ENCODE measurements around the gene ATP5MG. TPM values are rescaled to one million over a fixed set of nuclear protein-coding genes. Genes with fewer than 3 reads are reported as not detected.

ATP5MG gene
- total and polyA plus RNA-seq, 2 of the 8 experiments (the other 6 are each of a cell fraction or from before 2014, with no cell fraction given) = 237 to 464 TPM

GRCh38 chr11:118415739-118416068 lies 14.3 kb downstream of the ATP5MG start:
- H3K4me2 ChIP-seq (ENCODE audit: insufficient read depth in 1 of 2, low read depth in 2 of 2, low read length in 2 of 2) = peak overlapping the region in 1 of 2 experiments; percentile 10; a peak in 2 of 4 replicates
- ChIA-PET POLR2A (ENCODE audit: partially characterized antibody) (interaction anchor here (0.7 to 1.7 kb wide), 7 partner anchors 10 to 115 kb away, joined by 3 to 16 read pairs (median 3); partner anchors contain the start of genes KMT2A and TMEM25), CTCF (ENCODE audit: partially characterized antibody) (interaction anchor here (1.4 to 1.5 kb wide), 2 partner anchors 9 to 13 kb away, joined by 5 to 6 read pairs; partner anchors contain the start of gene ATP5MG)
- H3K9me3 ChIP-seq (ENCODE audit: insufficient read depth in 2 of 2, low read depth in 1 of 2, low read length in 1 of 2) = no peaks in the 10 kb centered on the region
- no peaks in the 10 kb centered on the region for H4K20me1 ChIP-seq (replicated peaks in 1 of 2; ENCODE audit: control insufficient read depth in 1 of 2, insufficient read depth in 2 of 2, low read length in 2 of 2)
- no peak overlapping the region for H4K8ac ChIP-seq (ENCODE audit: extremely low read depth, insufficient read depth, low read length)
- peak overlapping the region; percentile 36; the same call in 1 of the 2 replicates for H2BK5ac ChIP-seq (ENCODE audit: low read depth, low read length)
- H3K18ac ChIP-seq (ENCODE audit: extremely low read depth, low read length) = no peak overlapping the region
- no peak overlapping the region for H3K4ac ChIP-seq (replicated peaks; ENCODE audit: insufficient read length, low read depth, low read length)
- peaks cover 0 to 4% (median 2%) of the 10 kb centered on the region in 4 experiments; a peak in 3 of 7 replicates for H3K4me1 ChIP-seq (replicated peaks in 1 of 4; ENCODE audit: control insufficient read depth in 3 of 4, insufficient read depth in 4 of 4, low read length in 3 of 4)
- H4K91ac ChIP-seq (replicated peaks; ENCODE audit: insufficient read length, low read length) = no peak overlapping the region
- H3K79me1 ChIP-seq (ENCODE audit: low read depth, low read length) = no peaks in the 10 kb centered on the region
- H3K4me3 ChIP-seq (ENCODE audit: extremely low read depth in 1 of 4, insufficient read depth in 2 of 4, low read depth in 3 of 4, low read length in 4 of 4) = peak overlapping the region in 1 of 4 experiments; percentile 14; a peak in 1 of 8 replicates
- H3K27ac ChIP-seq (ENCODE audit: low read depth, low read length) = 0 out of 2 replicates have a peak overlapping the region, but pooled peaks have one; percentile 17
- no peak overlapping the region for H3K14ac ChIP-seq (ENCODE audit: insufficient read length)
- no peak overlapping the region for H3K56ac ChIP-seq (replicated peaks; ENCODE audit: insufficient read length, low read depth, low read length)
- H2BK120ac ChIP-seq (replicated peaks; ENCODE audit: low read depth, low read length) = no peak overlapping the region
- DNase-seq (ENCODE audit: low read depth in 1 of 2, low spot score in 2 of 2) = peak in 1 of 2 experiments; percentile 49
- H2BK20ac ChIP-seq (ENCODE audit: low read length) = no peak overlapping the region
- no peaks in the 10 kb centered on the region for H3K79me2 ChIP-seq (ENCODE audit: control insufficient read depth in 1 of 2, insufficient read depth in 2 of 2, low read length in 2 of 2)
- no peak overlapping the region for H3K23ac ChIP-seq (ENCODE audit: insufficient read length)
- H3K27me3 ChIP-seq (replicated peaks in 1 of 4; ENCODE audit: control insufficient read depth in 3 of 4, extremely low read depth in 1 of 4, insufficient read depth in 3 of 4, low read length in 3 of 4) = no peaks in the 10 kb centered on the region
- no peak overlapping the region for H2AK5ac ChIP-seq (ENCODE audit: low read depth, low read length)
- H3K23me2 ChIP-seq (ENCODE audit: low read depth, low read length) = no peaks in the 10 kb centered on the region
- 0 out of 8 replicates have a peak, but pooled peaks cover 0 to 2% (median 0%) of the 10 kb centered on the region in 4 experiments for H3K36me3 ChIP-seq (ENCODE audit: control insufficient read depth in 2 of 4, insufficient read depth in 4 of 4, low read length in 3 of 4)
- H3K9ac ChIP-seq (replicated peaks in 1 of 4; ENCODE audit: extremely low read depth in 1 of 4, low read depth in 3 of 4, low read length in 3 of 4) = no peak overlapping the region
- H2AFZ ChIP-seq (ENCODE audit: low read length) = no peak overlapping the region
- no peak overlapping the region for H2BK12ac ChIP-seq (ENCODE audit: low read depth, low read length)
- no peak overlapping the region for H4K5ac ChIP-seq (ENCODE audit: insufficient read length, low read depth, low read length)
- H2BK15ac ChIP-seq (ENCODE audit: low read length) = no peak overlapping the region
- FAIRE-seq = peak; percentile 88
- TF ChIP-seq JUN (IDR thresholded peaks at IDR 0.05; ENCODE audit: low read depth, low read length) = no peak
- peak; percentile 91 for TF ChIP-seq BACH1 (IDR thresholded peaks at IDR 0.05; ENCODE audit: low read length)
- TF ChIP-seq EZH2 (IDR thresholded peaks at IDR 0.05; ENCODE audit: low read depth, low read length, severe bottlenecking) = no peak
- TF ChIP-seq TCF12 (IDR thresholded peaks at IDR 0.05; ENCODE audit: low read depth, low read length) = 0 out of 2 replicates have a peak, but pooled peaks have one; percentile 30
- TF ChIP-seq KDM5A (IDR thresholded peaks at IDR 0.05; ENCODE audit: low read length) = no peak
- 0 out of 4 replicates have a peak, but pooled peaks of 1 of the 2 experiments have one; percentile 77 for TF ChIP-seq HDAC2 (IDR thresholded peaks at IDR 0.05; ENCODE audit: borderline replicate concordance in 1 of 2, low read depth in 2 of 2, low read length in 2 of 2)
- TF ChIP-seq HDAC6 (IDR thresholded peaks at IDR 0.05; ENCODE audit: low read depth, low read length) = no peak
- 0 out of 2 replicates have a peak, but pooled peaks have one; percentile 34 for TF ChIP-seq SP1 (IDR thresholded peaks at IDR 0.05; ENCODE audit: low read depth, low read length)
- no peak for TF ChIP-seq NANOG (IDR thresholded peaks at IDR 0.05; ENCODE audit: insufficient read depth, low read depth, low read length, poor library complexity, severe bottlenecking)
- no peak for TF ChIP-seq TAF7 (optimal IDR thresholded peaks at IDR 0.05; ENCODE audit: borderline replicate concordance, low read depth, low read length)
- TF ChIP-seq CHD2 (IDR thresholded peaks at IDR 0.05; ENCODE audit: low read length) = no peak
- peak in 1 of 2 experiments; percentile 45; a peak in 1 of 3 replicates for TF ChIP-seq EP300 (IDR thresholded peaks at IDR 0.05; ENCODE audit: borderline replicate concordance in 1 of 2, low read depth in 2 of 2, low read length in 2 of 2)
- no peak for TF ChIP-seq POU5F1 (IDR thresholded peaks at IDR 0.05; ENCODE audit: low read depth, low read length)
- TF ChIP-seq TBP (IDR thresholded peaks at IDR 0.05; ENCODE audit: low read depth, low read length) = peak; percentile 45; the same call in 1 of the 2 replicates
